Liver (tissue), 3 donors: Measurements from ENCODE around the gene SCTR.

ENCODE experiments used
- GABPA ChIP-seq, 2 donors: IDR thresholded peaks in 1 of 2; conservative IDR thresholded peaks in 1 of 2; 2 replicates each; pipeline ENCODE4 v1.6.1; 2016; ENCODE audit warnings: antibody characterized with exemption in 2 of 2, mild to moderate bottlenecking in 1 of 2, moderate library complexity in 1 of 2
- NR2F2 ChIP-seq: IDR thresholded peaks from 2 replicates; pipeline ENCODE4 v1.6.1; 2016; ENCODE audit warnings: antibody characterized with exemption
- SP1 ChIP-seq: IDR thresholded peaks from 2 replicates; pipeline ENCODE4 v1.6.1; 2018; ENCODE audit warnings: antibody characterized with exemption, mild to moderate bottlenecking
- TF ChIP-seq, protein P1 (sequence below): fragments of 150-350 bp; IDR thresholded peaks from 2 replicates; pipeline ENCODE4 v1.5.1; 2017; ENCODE audit warnings: improper control_type of control experiment, low read depth, low read length; ENCODE audit not compliant: missing input control
- donor health status: healthy.
- donor health status: healthy.

DNA sequence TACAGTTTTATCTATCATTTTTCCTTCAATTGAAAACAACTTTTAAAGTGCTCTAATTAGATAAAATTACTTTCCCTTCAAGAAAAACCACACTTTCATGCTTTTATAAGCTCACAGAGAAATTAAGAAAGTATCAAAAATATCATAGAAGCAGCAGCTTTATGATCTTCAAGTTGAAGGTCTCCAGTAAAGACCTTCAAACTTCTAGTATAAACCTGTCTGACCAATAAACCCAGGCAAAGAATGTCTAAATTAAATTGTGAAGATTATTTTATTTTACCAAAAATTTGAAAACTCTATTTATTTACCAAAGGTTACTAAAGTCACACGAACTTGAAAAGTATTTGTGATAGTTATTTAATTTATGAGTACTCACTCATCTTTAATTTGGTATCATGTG, 9.3 kb upstream of the SCTR start:
- TF ChIP-seq, protein P1, sequence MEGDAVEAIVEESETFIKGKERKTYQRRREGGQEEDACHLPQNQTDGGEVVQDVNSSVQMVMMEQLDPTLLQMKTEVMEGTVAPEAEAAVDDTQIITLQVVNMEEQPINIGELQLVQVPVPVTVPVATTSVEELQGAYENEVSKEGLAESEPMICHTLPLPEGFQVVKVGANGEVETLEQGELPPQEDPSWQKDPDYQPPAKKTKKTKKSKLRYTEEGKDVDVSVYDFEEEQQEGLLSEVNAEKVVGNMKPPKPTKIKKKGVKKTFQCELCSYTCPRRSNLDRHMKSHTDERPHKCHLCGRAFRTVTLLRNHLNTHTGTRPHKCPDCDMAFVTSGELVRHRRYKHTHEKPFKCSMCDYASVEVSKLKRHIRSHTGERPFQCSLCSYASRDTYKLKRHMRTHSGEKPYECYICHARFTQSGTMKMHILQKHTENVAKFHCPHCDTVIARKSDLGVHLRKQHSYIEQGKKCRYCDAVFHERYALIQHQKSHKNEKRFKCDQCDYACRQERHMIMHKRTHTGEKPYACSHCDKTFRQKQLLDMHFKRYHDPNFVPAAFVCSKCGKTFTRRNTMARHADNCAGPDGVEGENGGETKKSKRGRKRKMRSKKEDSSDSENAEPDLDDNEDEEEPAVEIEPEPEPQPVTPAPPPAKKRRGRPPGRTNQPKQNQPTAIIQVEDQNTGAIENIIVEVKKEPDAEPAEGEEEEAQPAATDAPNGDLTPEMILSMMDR: no peak
- TF ChIP-seq SP1: no peak
- TF ChIP-seq NR2F2: no peak
- no peak for TF ChIP-seq GABPA (IDR thresholded peaks at IDR 0.05 in 1 of 2, conservative IDR thresholded peaks at IDR 0.05 in 1 of 2)
